Loucy (cell line): ENCODE measurements around the gene SKI.

Experiments used
- EZH2phosphoT487 ChIP-seq: fragments of 200-600 bp; IDR thresholded peaks from 2 replicates; pipeline ENCODE4 v1.6.1; 2018; ENCODE audit warnings: antibody characterized with exemption, mild to moderate bottlenecking, moderate library complexity, borderline replicate concordance
- TF ChIP-seq, protein P1 (sequence below): fragments of 200-600 bp; sonication (generic); conservative IDR thresholded peaks from 2 replicates; pipeline ENCODE4 v1.5.1; 2014; ENCODE audit warnings: mild to moderate bottlenecking, antibody characterized with exemption, low read length

DNA sequence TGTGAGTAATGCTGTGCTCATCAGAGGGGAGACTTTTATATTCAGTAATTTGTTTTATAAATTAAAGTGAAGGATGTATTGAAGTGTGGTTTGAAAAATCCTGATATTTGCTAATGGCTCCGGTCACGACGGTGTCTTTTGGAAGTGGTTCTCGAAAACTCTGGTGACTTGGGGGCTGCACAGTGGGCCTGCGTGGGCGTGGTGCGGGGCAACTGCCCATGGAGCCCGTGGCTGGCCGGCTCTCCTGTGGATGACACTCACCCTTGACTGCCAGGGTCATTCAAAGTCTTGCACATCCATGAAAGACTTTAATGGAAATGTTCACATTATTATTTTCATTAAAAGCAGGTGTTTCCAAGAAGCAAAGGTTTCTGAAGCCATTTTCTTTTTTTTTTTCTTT, 41.2 kb upstream of the SKI start:
- TF ChIP-seq, protein P1, sequence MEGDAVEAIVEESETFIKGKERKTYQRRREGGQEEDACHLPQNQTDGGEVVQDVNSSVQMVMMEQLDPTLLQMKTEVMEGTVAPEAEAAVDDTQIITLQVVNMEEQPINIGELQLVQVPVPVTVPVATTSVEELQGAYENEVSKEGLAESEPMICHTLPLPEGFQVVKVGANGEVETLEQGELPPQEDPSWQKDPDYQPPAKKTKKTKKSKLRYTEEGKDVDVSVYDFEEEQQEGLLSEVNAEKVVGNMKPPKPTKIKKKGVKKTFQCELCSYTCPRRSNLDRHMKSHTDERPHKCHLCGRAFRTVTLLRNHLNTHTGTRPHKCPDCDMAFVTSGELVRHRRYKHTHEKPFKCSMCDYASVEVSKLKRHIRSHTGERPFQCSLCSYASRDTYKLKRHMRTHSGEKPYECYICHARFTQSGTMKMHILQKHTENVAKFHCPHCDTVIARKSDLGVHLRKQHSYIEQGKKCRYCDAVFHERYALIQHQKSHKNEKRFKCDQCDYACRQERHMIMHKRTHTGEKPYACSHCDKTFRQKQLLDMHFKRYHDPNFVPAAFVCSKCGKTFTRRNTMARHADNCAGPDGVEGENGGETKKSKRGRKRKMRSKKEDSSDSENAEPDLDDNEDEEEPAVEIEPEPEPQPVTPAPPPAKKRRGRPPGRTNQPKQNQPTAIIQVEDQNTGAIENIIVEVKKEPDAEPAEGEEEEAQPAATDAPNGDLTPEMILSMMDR: no peak
- TF ChIP-seq EZH2phosphoT487: no peak
